Body of pancreas (tissue), 4 donors: Measurements from ENCODE around the gene SEMA3F. TPM values are rescaled to one million over a fixed set of nuclear protein-coding genes. Genes with fewer than 3 reads are reported as not detected.

Experiments
- ATAC-seq: fragments of 150-250 bp; one replicate; pipeline ENCODE4 v1.9.1; 2016
- DNase-seq, 4 donors: peaks; one replicate each; pipeline ENCODE4 v3.0.0-alpha.2; 2019
- H3K27ac ChIP-seq, 4 donors: fragments of 200-600 bp; sonication (generic); 1 replicate in 3 of 4; 2 replicates in 1 of 4; pipeline versions ENCODE4 v1.5.1 to v1.6.1; 2016 to 2019; ENCODE audit warnings: mild to moderate bottlenecking in 1 of 4, mixed read lengths in 1 of 4, moderate library complexity in 1 of 4
- H3K27me3 ChIP-seq, 2 donors: fragments of 200-600 bp; sonication (generic); one replicate each; pipeline ENCODE4 v1.6.0; 2016; ENCODE audit warnings: mild to moderate bottlenecking in 1 of 2
- H3K36me3 ChIP-seq, 2 donors: fragments of 200-600 bp; sonication (generic); replicated peaks in 1 of 2; 2 replicates each; pipeline ENCODE4 v1.5.1; 2016; ENCODE audit warnings: low read depth in 2 of 2; ENCODE audit not compliant: insufficient read depth in 1 of 2
- H3K4me1 ChIP-seq: fragments of 200-600 bp; sonication (generic); one replicate; pipeline ENCODE4 v1.6.0; 2016
- H3K4me3 ChIP-seq, 2 donors: fragments of 200-600 bp; sonication (generic); 1 replicate in 1 of 2; 2 replicates in 1 of 2; pipeline ENCODE4 v1.5.1; 2016 to 2019
- H3K9me3 ChIP-seq, 3 donors: fragments of 200-600 bp; sonication (generic); 1 replicate in 2 of 3; 2 replicates in 1 of 3; pipeline ENCODE4 v1.5.1; 2016
- POLR2A ChIP-seq, 3 donors: fragments of 450-650 bp; IDR thresholded peaks; one replicate each; pipeline ENCODE4 v1.6.1; 2016; ENCODE audit warnings: antibody characterized with exemption in 3 of 3, mild to moderate bottlenecking in 2 of 3
- WGBS, 2 donors: methylation state at CpG; one replicate each; pipeline ENCODE4 v1.1.5; 2017; 5-methylcytosine and 5-hydroxymethylcytosine counted together
- intact Hi-C: fragments of 100-400 bp; cut with DNase I; formaldehyde crosslinking; loops from one replicate; pipeline ENCODE4 v1.15.1; 2023
- total RNA-seq, 2 donors: library from RNA; depleted of rRNA; stranded (reverse); fragments of >200 nt; gene quantifications; one replicate each; pipeline ENCODE4 v1.1.0, GENCODE V29; 2016
- TF ChIP-seq, protein P1 (sequence below), 7 experiments: fragments of 450-650 bp in 4 of 7; fragments of 200-600 bp in 3 of 7; sonication (generic) in 3 of 7; IDR thresholded peaks; one replicate each; pipeline ENCODE4 v1.5.1; 2016 to 2019; ENCODE audit warnings: antibody characterized with exemption in 7 of 7

SEMA3F gene
- total RNA-seq, 2 donors from 2014 or later = 5.2 to 25.4 TPM

DNA sequence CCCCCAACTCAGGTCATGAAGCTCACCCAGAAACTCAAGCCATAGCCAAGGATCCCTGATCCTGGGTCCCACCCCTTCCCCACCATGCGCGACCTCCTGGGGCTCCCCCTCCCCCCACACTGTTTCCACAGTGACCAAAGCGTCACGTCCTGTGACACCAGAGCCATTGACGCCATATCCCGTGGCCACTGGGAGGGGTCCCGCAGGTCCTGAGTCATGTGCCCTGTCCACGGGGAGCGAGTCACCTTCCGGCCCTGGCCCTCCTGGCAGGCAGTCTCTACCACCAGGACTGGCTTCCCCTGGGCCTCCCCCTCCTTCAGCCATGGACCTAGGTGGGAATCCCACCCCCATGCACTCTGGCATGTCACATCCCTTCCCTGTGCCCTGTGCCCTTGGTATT lies 15.6 kb downstream of the SEMA3F start:
- Histone ChIP-seq H3K4me1 (peaks cover 23% of the 10 kb centered on the region), H3K9me3 (no peaks in the 10 kb centered on the region), H3K36me3 (no peaks in the 10 kb centered on the region), H3K27ac (peak overlapping the region in 1 of 4 donors; percentile 45), H3K27me3 (no peaks in the 10 kb centered on the region), H3K4me3 (no peak overlapping the region)
- 59 to 73% methylated on average over 3 to 9 of the region's 10 CpGs for WGBS, 2 donors
- TF ChIP-seq, protein P1, sequence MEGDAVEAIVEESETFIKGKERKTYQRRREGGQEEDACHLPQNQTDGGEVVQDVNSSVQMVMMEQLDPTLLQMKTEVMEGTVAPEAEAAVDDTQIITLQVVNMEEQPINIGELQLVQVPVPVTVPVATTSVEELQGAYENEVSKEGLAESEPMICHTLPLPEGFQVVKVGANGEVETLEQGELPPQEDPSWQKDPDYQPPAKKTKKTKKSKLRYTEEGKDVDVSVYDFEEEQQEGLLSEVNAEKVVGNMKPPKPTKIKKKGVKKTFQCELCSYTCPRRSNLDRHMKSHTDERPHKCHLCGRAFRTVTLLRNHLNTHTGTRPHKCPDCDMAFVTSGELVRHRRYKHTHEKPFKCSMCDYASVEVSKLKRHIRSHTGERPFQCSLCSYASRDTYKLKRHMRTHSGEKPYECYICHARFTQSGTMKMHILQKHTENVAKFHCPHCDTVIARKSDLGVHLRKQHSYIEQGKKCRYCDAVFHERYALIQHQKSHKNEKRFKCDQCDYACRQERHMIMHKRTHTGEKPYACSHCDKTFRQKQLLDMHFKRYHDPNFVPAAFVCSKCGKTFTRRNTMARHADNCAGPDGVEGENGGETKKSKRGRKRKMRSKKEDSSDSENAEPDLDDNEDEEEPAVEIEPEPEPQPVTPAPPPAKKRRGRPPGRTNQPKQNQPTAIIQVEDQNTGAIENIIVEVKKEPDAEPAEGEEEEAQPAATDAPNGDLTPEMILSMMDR (IDR thresholded peaks at IDR 0.05) = no peak
- no peak for TF ChIP-seq POLR2A (IDR thresholded peaks at IDR 0.05)
- peak in 3 of 4 donors; percentile 29 to 36 (median 34) for DNase-seq
- ATAC-seq = peak; percentile 20
- intact Hi-C loops = no loop called here

DNA sequence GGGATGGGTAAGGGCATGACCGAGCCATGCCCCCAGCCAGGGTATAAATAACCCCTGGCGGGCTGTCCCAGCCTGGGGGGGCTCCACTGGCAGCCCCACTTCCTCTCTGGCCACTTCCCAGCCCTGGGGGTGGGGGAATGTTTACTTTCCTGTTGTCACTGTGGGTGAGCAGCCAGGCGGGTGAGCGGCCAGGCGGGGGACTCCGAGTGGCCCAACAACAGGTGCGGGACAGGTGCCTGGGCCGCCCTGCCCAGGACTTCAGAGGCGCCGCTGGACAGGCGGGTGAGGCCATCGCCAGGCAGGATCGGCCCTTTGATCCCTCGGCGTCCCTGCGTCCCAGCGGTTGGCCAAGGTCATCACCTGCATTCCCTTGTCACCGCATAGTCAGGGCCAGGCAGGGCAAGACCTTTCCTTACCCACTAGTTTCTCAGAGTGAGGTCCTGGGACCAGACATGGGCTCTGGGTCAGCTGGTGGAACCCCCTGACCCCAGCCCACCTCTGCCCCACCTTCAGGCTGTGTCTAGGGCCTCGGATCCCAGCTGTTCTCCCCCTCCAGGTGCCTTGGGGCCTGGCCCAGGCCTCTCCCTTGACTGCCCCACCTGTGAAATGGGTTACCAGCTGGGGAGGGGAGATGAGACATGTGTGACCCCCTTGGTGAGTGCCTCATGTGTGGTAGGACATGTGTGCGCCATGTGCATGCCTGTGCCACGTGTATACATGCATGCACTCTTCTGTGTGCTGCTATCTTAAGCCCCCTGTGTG lies 16.6 kb downstream of the SEMA3F start:
- ATAC-seq (peak; percentile 74), DNase-seq (peak; percentile 65 to 82 (median 68))
- Histone ChIP-seq H3K4me3 (no peak overlapping the region), H3K4me1 (peaks cover 23% of the 10 kb centered on the region), H3K27me3 (no peaks in the 10 kb centered on the region), H3K36me3 (no peaks in the 10 kb centered on the region), H3K27ac (peak overlapping the region in 1 of 4 donors; percentile 27), H3K9me3 (no peaks in the 10 kb centered on the region)
- intact Hi-C loops = no loop called here
- 32 to 73% methylated on average over 5 to 20 of the region's 21 CpGs for WGBS, 2 donors
- no peak for TF ChIP-seq POLR2A (IDR thresholded peaks at IDR 0.05)
- TF ChIP-seq, protein P1 (IDR thresholded peaks at IDR 0.05) = no peak

DNA sequence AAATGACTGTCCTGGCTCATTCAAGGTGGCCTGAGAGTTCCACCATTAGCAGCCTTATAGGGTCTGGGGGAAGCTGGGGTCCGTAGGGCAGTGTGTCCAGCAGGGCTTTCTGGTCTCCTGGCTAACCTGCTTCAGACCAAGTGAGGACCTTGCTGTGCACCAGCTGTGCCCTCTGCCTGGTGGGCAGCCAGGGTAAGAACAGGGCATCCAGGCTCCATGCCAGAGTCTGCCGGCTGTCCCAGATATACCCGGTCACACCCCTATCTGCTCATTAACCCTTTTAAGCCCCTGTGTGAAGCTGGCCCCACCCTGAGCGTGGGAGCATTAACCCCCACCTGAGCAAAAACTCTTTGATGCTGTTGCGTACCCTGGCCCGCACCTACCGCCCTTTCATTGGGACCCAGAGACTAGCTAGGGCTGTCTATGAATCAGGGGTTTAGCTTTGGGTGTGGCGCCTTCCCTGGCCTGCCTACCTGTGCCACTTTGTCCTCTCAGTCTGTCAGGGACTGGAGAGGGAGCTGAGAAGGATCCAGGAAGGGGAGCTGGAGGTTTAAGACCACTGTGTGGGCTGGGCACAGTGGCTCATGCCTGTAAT lies 17.6 kb downstream of the SEMA3F start:
- H3K36me3 ChIP-seq = no peaks in the 10 kb centered on the region
- no peak for DNase-seq
- no peaks in the 10 kb centered on the region for H3K27me3 ChIP-seq
- H3K9me3 ChIP-seq = no peaks in the 10 kb centered on the region
- H3K27ac ChIP-seq = no peak overlapping the region
- intact Hi-C loops = no loop called here
- peaks cover 30% of the 10 kb centered on the region for H3K4me1 ChIP-seq
- TF ChIP-seq, protein P1 (IDR thresholded peaks at IDR 0.05) = no peak
- no peak for TF ChIP-seq POLR2A (IDR thresholded peaks at IDR 0.05)
- WGBS, 2 donors = 72 to 97% methylated on average over 4 to 8 of the region's 8 CpGs
- ATAC-seq = no peak
- no peak overlapping the region for H3K4me3 ChIP-seq

DNA sequence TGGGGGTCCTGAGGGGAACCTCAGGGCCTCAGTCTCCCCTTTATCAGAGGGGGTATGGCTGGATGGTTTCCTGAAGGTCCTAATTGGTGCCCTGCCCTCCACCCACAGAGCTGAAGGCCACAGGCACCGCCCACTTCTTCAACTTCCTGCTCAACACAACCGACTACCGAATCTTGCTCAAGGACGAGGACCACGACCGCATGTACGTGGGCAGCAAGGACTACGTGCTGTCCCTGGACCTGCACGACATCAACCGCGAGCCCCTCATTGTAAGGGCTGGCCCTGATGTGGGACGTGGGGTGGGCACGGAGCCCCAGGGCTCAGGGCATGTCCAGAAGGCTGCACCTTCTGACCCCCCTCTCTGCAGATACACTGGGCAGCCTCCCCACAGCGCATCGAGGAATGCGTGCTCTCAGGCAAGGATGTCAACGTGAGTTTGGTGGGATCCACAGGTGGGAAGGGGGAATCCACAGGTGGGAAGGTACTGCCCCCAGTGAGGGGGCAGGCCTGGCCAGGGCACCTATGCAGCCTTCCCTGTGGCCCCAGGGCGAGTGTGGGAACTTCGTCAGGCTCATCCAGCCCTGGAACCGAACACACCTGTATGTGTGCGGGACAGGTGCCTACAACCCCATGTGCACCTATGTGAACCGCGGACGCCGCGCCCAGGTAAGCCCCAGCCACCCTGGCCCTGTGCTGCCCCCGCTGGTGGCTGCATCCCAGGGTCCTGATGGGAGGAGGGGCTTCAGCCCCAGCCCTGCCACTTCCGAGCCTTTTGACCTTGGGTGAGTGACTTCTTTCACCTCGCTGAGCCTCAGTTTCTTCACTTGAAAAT lies 18.8 kb downstream of the SEMA3F start:
- DNase-seq = no peak
- Histone ChIP-seq H3K4me1 (peaks cover 31% of the 10 kb centered on the region), H3K27me3 (no peaks in the 10 kb centered on the region), H3K36me3 (no peaks in the 10 kb centered on the region), H3K27ac (no peak overlapping the region), H3K4me3 (no peak overlapping the region), H3K9me3 (no peaks in the 10 kb centered on the region)
- no peak for TF ChIP-seq POLR2A (IDR thresholded peaks at IDR 0.05)
- TF ChIP-seq, protein P1 (IDR thresholded peaks at IDR 0.05) = no peak
- intact Hi-C loops = no loop called here
- no peak for ATAC-seq
- WGBS, 2 donors = 83 to 90% methylated on average over 16 to 29 of the region's 29 CpGs
